K562 (cell line): ENCODE data around the gene BTG2. TPM values are rescaled to one million over a fixed set of nuclear protein-coding genes. Genes with fewer than 3 reads are reported as not detected.

Experiments used
- KAT7 ChIP-seq: sonication (generic); formaldehyde crosslinking; IDR thresholded peaks from 2 replicates; pipeline ENCODE4 v1.8.0; 2022; ENCODE audit warnings: missing genetic modification reagents, mild to moderate bottlenecking, borderline replicate concordance
- MAFK ChIP-seq: IDR thresholded peaks from 2 replicates; pipeline ENCODE4 v1.6.1; 2011; ENCODE audit warnings: low read length, improper control_type of control experiment
- SP1 ChIP-seq: sonication (generic); formaldehyde crosslinking; IDR thresholded peaks from 2 replicates; pipeline ENCODE4 v1.8.1; 2022; ENCODE audit warnings: mild to moderate bottlenecking, missing genetic modification reagents
- ZBTB1 ChIP-seq: sonication (generic); formaldehyde crosslinking; IDR thresholded peaks from 2 replicates; pipeline ENCODE4 v1.8.1; 2023; ENCODE audit warnings: missing genetic modification reagents, low read depth, mild to moderate bottlenecking, borderline replicate concordance
- ZNF12 ChIP-seq: sonication (generic); formaldehyde crosslinking; IDR thresholded peaks from 2 replicates; pipeline ENCODE4 v1.4.0; 2020; ENCODE audit warnings: mild to moderate bottlenecking, missing genetic modification reagents
- ZNF644 ChIP-seq: fragments of 200-800 bp; sonication (Bioruptor generic); IDR thresholded peaks from 2 replicates; pipeline ENCODE4 v1.6.1; 2016; ENCODE audit warnings: low read depth, missing genetic modification characterization, missing compliant biosample characterization
- polyA plus RNA-seq, 8 experiments: library from polyadenylated mRNA; depleted of rRNA in 4 of 8; stranded (reverse) in 5 of 8; unstranded in 3 of 8; fragments of >200 nt; fragmentation: Nextera tagmentation in 2 of 8; fragmentation: Illumina TruSeq in 1 of 8; extraction: Ambion mirVana in 2 of 8; extraction: Trizol in 1 of 8; gene quantifications; 2 replicates each; pipeline versions ENCODE4 v1.2.1 to v1.2.3, GENCODE V29; 2011 to 2014; ENCODE audit warnings: inconsistent platforms in 1 of 8, missing spikeins in 1 of 8
- total RNA-seq, 7 experiments: library from RNA; depleted of rRNA in 6 of 7; stranded (reverse); fragments of >200 nt in 6 of 7; fragmentation: Illumina TruSeq in 2 of 7; extraction: Trizol in 2 of 7; gene quantifications; 2 replicates each; pipeline versions ENCODE4 v1.2.1 to v1.2.3, GENCODE V29; 2011 to 2021; ENCODE audit warnings: low replicate concordance in 1 of 7
- TF ChIP-seq, protein P1 (sequence below), 2 experiments: IDR thresholded peaks; 2 replicates each; pipeline ENCODE4 v1.6.1; 2012; ENCODE audit warnings: improper control_type of control experiment in 2 of 2, low read depth in 2 of 2, low read length in 2 of 2, borderline replicate concordance in 1 of 2
- TF ChIP-seq, protein P2 (sequence below): sonication (generic); formaldehyde crosslinking; IDR thresholded peaks from 2 replicates; pipeline ENCODE4 v1.8.0; 2022; ENCODE audit warnings: mild to moderate bottlenecking, missing genetic modification reagents

BTG2 gene
- total and polyA plus RNA-seq, 9 of the 15 experiments (the other 6 are each of a cell fraction or from before 2014, with no cell fraction given): 2.3 to 41.9 (median 8.7) TPM

DNA sequence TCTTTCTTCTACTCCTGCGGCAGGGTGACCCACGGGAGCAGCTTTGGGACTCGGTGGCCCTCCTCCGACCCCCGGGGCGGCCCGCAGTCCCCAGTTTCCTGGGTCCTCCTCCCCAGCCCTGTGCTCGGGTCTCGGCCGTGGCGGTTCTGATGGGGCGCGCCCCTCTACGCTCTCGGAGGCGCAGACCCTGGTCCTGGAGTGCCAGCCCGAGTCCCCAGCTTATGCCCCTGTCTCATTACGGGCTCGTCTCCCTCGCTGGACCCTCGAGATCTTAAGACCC, 430 bp downstream of the BTG2 start (continued):
- TF ChIP-seq, protein P1, sequence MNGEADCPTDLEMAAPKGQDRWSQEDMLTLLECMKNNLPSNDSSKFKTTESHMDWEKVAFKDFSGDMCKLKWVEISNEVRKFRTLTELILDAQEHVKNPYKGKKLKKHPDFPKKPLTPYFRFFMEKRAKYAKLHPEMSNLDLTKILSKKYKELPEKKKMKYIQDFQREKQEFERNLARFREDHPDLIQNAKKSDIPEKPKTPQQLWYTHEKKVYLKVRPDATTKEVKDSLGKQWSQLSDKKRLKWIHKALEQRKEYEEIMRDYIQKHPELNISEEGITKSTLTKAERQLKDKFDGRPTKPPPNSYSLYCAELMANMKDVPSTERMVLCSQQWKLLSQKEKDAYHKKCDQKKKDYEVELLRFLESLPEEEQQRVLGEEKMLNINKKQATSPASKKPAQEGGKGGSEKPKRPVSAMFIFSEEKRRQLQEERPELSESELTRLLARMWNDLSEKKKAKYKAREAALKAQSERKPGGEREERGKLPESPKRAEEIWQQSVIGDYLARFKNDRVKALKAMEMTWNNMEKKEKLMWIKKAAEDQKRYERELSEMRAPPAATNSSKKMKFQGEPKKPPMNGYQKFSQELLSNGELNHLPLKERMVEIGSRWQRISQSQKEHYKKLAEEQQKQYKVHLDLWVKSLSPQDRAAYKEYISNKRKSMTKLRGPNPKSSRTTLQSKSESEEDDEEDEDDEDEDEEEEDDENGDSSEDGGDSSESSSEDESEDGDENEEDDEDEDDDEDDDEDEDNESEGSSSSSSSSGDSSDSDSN (IDR thresholded peaks at IDR 0.05; ENCODE audit: borderline replicate concordance in 1 of 2, low read depth in 2 of 2, low read length in 2 of 2): 0 out of 4 replicates have a peak, but pooled peaks of 1 of the 2 experiments have one; percentile 14
- TF ChIP-seq SP1 (CRISPR knock-in tag) (peak; percentile 60; the same call in 1 of the 2 replicates), ZNF644 (no peak), ZNF12 (CRISPR knock-in tag) (0 out of 2 replicates have a peak, but pooled peaks have one; percentile 12), MAFK (no peak), KAT7 (CRISPR knock-in tag) (0 out of 2 replicates have a peak, but pooled peaks have one; percentile 76), ZBTB1 (0 out of 2 replicates have a peak, but pooled peaks have one; percentile 51)
- TF ChIP-seq, protein P2, sequence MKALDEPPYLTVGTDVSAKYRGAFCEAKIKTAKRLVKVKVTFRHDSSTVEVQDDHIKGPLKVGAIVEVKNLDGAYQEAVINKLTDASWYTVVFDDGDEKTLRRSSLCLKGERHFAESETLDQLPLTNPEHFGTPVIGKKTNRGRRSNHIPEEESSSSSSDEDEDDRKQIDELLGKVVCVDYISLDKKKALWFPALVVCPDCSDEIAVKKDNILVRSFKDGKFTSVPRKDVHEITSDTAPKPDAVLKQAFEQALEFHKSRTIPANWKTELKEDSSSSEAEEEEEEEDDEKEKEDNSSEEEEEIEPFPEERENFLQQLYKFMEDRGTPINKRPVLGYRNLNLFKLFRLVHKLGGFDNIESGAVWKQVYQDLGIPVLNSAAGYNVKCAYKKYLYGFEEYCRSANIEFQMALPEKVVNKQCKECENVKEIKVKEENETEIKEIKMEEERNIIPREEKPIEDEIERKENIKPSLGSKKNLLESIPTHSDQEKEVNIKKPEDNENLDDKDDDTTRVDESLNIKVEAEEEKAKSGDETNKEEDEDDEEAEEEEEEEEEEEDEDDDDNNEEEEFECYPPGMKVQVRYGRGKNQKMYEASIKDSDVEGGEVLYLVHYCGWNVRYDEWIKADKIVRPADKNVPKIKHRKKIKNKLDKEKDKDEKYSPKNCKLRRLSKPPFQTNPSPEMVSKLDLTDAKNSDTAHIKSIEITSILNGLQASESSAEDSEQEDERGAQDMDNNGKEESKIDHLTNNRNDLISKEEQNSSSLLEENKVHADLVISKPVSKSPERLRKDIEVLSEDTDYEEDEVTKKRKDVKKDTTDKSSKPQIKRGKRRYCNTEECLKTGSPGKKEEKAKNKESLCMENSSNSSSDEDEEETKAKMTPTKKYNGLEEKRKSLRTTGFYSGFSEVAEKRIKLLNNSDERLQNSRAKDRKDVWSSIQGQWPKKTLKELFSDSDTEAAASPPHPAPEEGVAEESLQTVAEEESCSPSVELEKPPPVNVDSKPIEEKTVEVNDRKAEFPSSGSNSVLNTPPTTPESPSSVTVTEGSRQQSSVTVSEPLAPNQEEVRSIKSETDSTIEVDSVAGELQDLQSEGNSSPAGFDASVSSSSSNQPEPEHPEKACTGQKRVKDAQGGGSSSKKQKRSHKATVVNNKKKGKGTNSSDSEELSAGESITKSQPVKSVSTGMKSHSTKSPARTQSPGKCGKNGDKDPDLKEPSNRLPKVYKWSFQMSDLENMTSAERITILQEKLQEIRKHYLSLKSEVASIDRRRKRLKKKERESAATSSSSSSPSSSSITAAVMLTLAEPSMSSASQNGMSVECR (CRISPR knock-in tag): peak; percentile 88
